GM21526 (cell line): ENCODE data around the gene CBS.
"Not testable (repeated sequence)": the region's sequence is repeated elsewhere in the genome, so short reads cannot be mapped to it uniquely, and the experiment has no call there.

Source experiments
- ATAC-seq: cut with Tn5 transposase; IDR thresholded peaks from one replicate; pipeline ENCODE4 v1.9.1; 2021; ENCODE audit warnings: moderate library complexity; ENCODE audit not compliant: unreplicated experiment, low FRiP score

CBS gene

GRCh38 chr21:43027846-43028731 lies 47.5 kb downstream of the CBS start:
- ATAC-seq, result no peak

GRCh38 chr21:43025636-43026180 lies 49.9 kb downstream of the CBS start:
- no peak for ATAC-seq

- no peak for ATAC-seq
Measured at GRCh38 chr21:43024439-43025136, 51.0 kb downstream of the CBS start.

- ATAC-seq, result no peak
Measured at GRCh38 chr21:43023175-43023574, 52.5 kb downstream of the CBS start.

GRCh38 chr21:43021756-43022600 lies 53.7 kb downstream of the CBS start:
- ATAC-seq, result no peak

- no peak for ATAC-seq
Measured at GRCh38 chr21:43021191-43021590, 54.4 kb downstream of the CBS start.

GRCh38 chr21:43020771-43021170 lies 54.9 kb downstream of the CBS start:
- ATAC-seq, result no peak

GRCh38 chr21:43020177-43020576 lies 55.5 kb downstream of the CBS start:
- no peak for ATAC-seq

GRCh38 chr21:43018519-43018918 lies 57.1 kb downstream of the CBS start:
- no peak for ATAC-seq

- no peak for ATAC-seq
Measured at GRCh38 chr21:43016728-43017127, 58.9 kb downstream of the CBS start.

GRCh38 chr21:43015906-43016540 lies 59.6 kb downstream of the CBS start:
- no peak for ATAC-seq

- no peak for ATAC-seq
Measured at GRCh38 chr21:43012596-43012995, 63.0 kb downstream of the CBS start.

- ATAC-seq, result no peak
Measured at GRCh38 chr21:43006874-43007208, 68.8 kb downstream of the CBS start.

- ATAC-seq, result not testable (repeated sequence)
Measured at GRCh38 chr21:43006051-43006873, 69.4 kb downstream of the CBS start.

- ATAC-seq, result no peak
Measured at GRCh38 chr21:43005635-43006034, 70.0 kb downstream of the CBS start.

GRCh38 chr21:43004926-43005325 lies 70.7 kb downstream of the CBS start:
- ATAC-seq, result no peak
